Measurements from ENCODE around the gene RPTOR.

The RPTOR gene

GRCh38 chr17:80754846-80755245 is 210.2 kb downstream of the RPTOR start:
- no peak overlapping the region for H3K14ac ChIP-seq (ENCODE audit: low read length)
- WGBS, 2 donors (ENCODE audit: extremely low coverage in 2 of 2, insufficient read length in 2 of 2, insufficient replicate concordance in 1 of 2), result no CpG with 5 or more reads among the region's 9 CpGs

DNA sequence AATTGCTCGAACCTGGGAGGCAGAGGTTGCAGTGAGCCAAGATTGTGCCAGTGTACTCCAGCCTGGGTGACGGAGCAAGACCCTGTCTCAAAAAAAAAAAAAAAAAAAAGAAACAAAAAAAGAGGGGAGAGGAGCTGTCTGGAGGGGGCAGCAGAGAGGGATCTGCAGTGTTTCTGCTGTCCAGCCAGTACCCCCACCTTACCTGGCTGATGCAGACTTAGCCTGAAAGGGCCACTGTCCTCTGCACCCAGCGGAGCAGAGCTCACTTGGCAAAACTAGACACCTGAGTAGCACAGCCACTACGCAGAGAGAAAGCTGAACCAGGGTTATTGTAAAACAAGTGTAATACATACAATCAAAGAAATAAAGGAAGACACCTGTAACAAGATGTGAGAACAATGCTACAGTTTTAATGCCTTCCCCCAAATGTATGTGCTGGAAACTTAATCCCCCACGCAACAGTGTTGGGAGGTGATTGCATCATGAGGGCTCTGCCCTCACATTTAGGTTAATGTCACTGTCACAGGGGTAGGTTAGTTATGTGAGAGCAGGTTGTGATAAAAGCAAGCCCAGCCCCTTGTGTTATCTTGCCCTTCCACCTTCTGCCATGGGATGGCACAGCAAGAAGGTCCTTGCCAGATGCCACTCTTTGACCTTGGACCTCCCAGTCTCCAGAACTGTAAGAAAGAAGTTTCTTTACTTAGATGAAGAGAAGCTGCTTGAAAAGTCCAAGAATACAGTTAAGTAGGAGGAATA is 211.2 kb downstream of the RPTOR start:
- H2AFZ ChIP-seq (ENCODE audit: low read length), result no peak overlapping the region
- no peak overlapping the region for H2AK5ac ChIP-seq (ENCODE audit: low read depth, low read length)
- peaks cover 1 to 12% of the 10 kb centered on the region in 2 donors for H3K36me3 ChIP-seq (replicated peaks in 1 of 2; ENCODE audit: control insufficient read depth in 2 of 2, insufficient read depth in 2 of 2, low read length in 2 of 2)
- H3K4me2 ChIP-seq (ENCODE audit: insufficient read depth, low read length, poor library complexity, severe bottlenecking), result no peak overlapping the region
- H3K9me3 ChIP-seq (replicated peaks in 1 of 2; ENCODE audit: control insufficient read depth in 2 of 2, insufficient read depth in 1 of 2, low read depth in 1 of 2, low read length in 2 of 2), result no peaks in the 10 kb centered on the region
- H3K23ac ChIP-seq (ENCODE audit: low read depth, low read length, poor library complexity), result no peak overlapping the region
- no peak overlapping the region for H2BK5ac ChIP-seq (ENCODE audit: low read length)
- no peak overlapping the region for H3K14ac ChIP-seq (ENCODE audit: low read length)
- H3K79me1 ChIP-seq (ENCODE audit: low read depth, low read length), result no peaks in the 10 kb centered on the region
- peaks cover 13 to 16% of the 10 kb centered on the region in 2 donors for H3K4me1 ChIP-seq (ENCODE audit: control insufficient read depth in 2 of 2, insufficient read depth in 1 of 2, low read depth in 1 of 2, low read length in 2 of 2)
- WGBS, 2 donors (ENCODE audit: extremely low coverage in 2 of 2, insufficient read length in 2 of 2, insufficient replicate concordance in 1 of 2), result no CpG with 5 or more reads among the region's 5 CpGs
- no peak overlapping the region for H2BK12ac ChIP-seq (ENCODE audit: low read length)
- H2BK120ac ChIP-seq (ENCODE audit: low read depth, low read length), result no peak overlapping the region
- H4K8ac ChIP-seq (ENCODE audit: low read depth, low read length), result no peak overlapping the region
- no peak overlapping the region for H3K18ac ChIP-seq (ENCODE audit: low read length)
- H3K4me3 ChIP-seq (ENCODE audit: low read length in 2 of 2), result no peak overlapping the region
- no peak overlapping the region for H3K4ac ChIP-seq (ENCODE audit: low read length)
- H4K91ac ChIP-seq (ENCODE audit: low read depth, low read length, poor library complexity), result no peak overlapping the region
- DNase-seq (ENCODE audit: low spot score), result no peak
- no peaks in the 10 kb centered on the region for H3K27me3 ChIP-seq (ENCODE audit: control insufficient read depth in 3 of 3, insufficient read depth in 3 of 3, low read depth in 1 of 3, low read length in 3 of 3)
- no peak overlapping the region for H3K9ac ChIP-seq (ENCODE audit: low read depth, low read length, poor library complexity)
- H2BK15ac ChIP-seq (ENCODE audit: low read length), result no peak overlapping the region
- no peak overlapping the region for H3K27ac ChIP-seq (replicated peaks; ENCODE audit: low read length)

More at GRCh38 chr17:80754846-80755245, 210.2 kb downstream of the RPTOR start:
- no peak overlapping the region for H3K23ac ChIP-seq (ENCODE audit: low read depth, low read length, poor library complexity)
- no peak overlapping the region for H3K4ac ChIP-seq (ENCODE audit: low read length)
- peaks cover 2% of the 10 kb centered on the region for H3K79me1 ChIP-seq (ENCODE audit: low read depth, low read length)
- H2AK5ac ChIP-seq (ENCODE audit: low read depth, low read length), result no peak overlapping the region
- H2BK120ac ChIP-seq (ENCODE audit: low read depth, low read length), result no peak overlapping the region
- H3K18ac ChIP-seq (ENCODE audit: low read length), result no peak overlapping the region
- H3K4me2 ChIP-seq (ENCODE audit: insufficient read depth, low read length, poor library complexity, severe bottlenecking), result no peak overlapping the region
- no peak overlapping the region for H2BK5ac ChIP-seq (ENCODE audit: low read length)
- H4K91ac ChIP-seq (ENCODE audit: low read depth, low read length, poor library complexity), result no peak overlapping the region
- no peak overlapping the region for H3K27ac ChIP-seq (replicated peaks; ENCODE audit: low read length)
- H2AFZ ChIP-seq (ENCODE audit: low read length), result no peak overlapping the region
- H2BK12ac ChIP-seq (ENCODE audit: low read length), result no peak overlapping the region
- H3K9me3 ChIP-seq (replicated peaks in 1 of 2; ENCODE audit: control insufficient read depth in 2 of 2, insufficient read depth in 1 of 2, low read depth in 1 of 2, low read length in 2 of 2), result no peaks in the 10 kb centered on the region
- H3K36me3 ChIP-seq (replicated peaks in 1 of 2; ENCODE audit: control insufficient read depth in 2 of 2, insufficient read depth in 2 of 2, low read length in 2 of 2), result peaks cover 1 to 12% of the 10 kb centered on the region in 2 donors
- no peak overlapping the region for H3K4me3 ChIP-seq (ENCODE audit: low read length in 2 of 2)
- peaks cover 16% of the 10 kb centered on the region in 2 donors for H3K4me1 ChIP-seq (ENCODE audit: control insufficient read depth in 2 of 2, insufficient read depth in 1 of 2, low read depth in 1 of 2, low read length in 2 of 2)
- no peak overlapping the region for H3K9ac ChIP-seq (ENCODE audit: low read depth, low read length, poor library complexity)
- no peak for DNase-seq (ENCODE audit: low spot score)
- H3K27me3 ChIP-seq (ENCODE audit: control insufficient read depth in 3 of 3, insufficient read depth in 3 of 3, low read depth in 1 of 3, low read length in 3 of 3), result no peaks in the 10 kb centered on the region
- no peak overlapping the region for H2BK15ac ChIP-seq (ENCODE audit: low read length)
- no peak overlapping the region for H4K8ac ChIP-seq (ENCODE audit: low read depth, low read length)

- H2AFZ ChIP-seq (ENCODE audit: low read length), result no peak overlapping the region
- no peak overlapping the region for H2BK15ac ChIP-seq (ENCODE audit: low read length)
- no peak overlapping the region for H2BK5ac ChIP-seq (ENCODE audit: low read length)
- no peaks in the 10 kb centered on the region for H3K9me3 ChIP-seq (replicated peaks in 1 of 2; ENCODE audit: control insufficient read depth in 2 of 2, insufficient read depth in 1 of 2, low read depth in 1 of 2, low read length in 2 of 2)
- no peak overlapping the region for H3K9ac ChIP-seq (ENCODE audit: low read depth, low read length, poor library complexity)
- H3K18ac ChIP-seq (ENCODE audit: low read length), result no peak overlapping the region
- peaks cover 0 to 3% of the 10 kb centered on the region in 2 donors for H3K4me1 ChIP-seq (ENCODE audit: control insufficient read depth in 2 of 2, insufficient read depth in 1 of 2, low read depth in 1 of 2, low read length in 2 of 2)
- no peak overlapping the region for H2BK120ac ChIP-seq (ENCODE audit: low read depth, low read length)
- H2BK12ac ChIP-seq (ENCODE audit: low read length), result no peak overlapping the region
- DNase-seq (ENCODE audit: low spot score), result no peak
- no peak overlapping the region for H4K91ac ChIP-seq (ENCODE audit: low read depth, low read length, poor library complexity)
- WGBS, 2 donors (ENCODE audit: extremely low coverage in 2 of 2, insufficient read length in 2 of 2, insufficient replicate concordance in 1 of 2), result no CpG with 5 or more reads among the region's 18 CpGs
- H3K4me3 ChIP-seq (ENCODE audit: low read length in 2 of 2), result no peak overlapping the region
- no peak overlapping the region for H3K4me2 ChIP-seq (ENCODE audit: insufficient read depth, low read length, poor library complexity, severe bottlenecking)
- H3K14ac ChIP-seq (ENCODE audit: low read length), result no peak overlapping the region
- no peak overlapping the region for H2AK5ac ChIP-seq (ENCODE audit: low read depth, low read length)
- no peaks in the 10 kb centered on the region for H3K79me1 ChIP-seq (ENCODE audit: low read depth, low read length)
- no peak overlapping the region for H3K23ac ChIP-seq (ENCODE audit: low read depth, low read length, poor library complexity)
- H3K4ac ChIP-seq (ENCODE audit: low read length), result no peak overlapping the region
- no peak overlapping the region for H4K8ac ChIP-seq (ENCODE audit: low read depth, low read length)
- H3K27ac ChIP-seq (replicated peaks; ENCODE audit: low read length), result no peak overlapping the region
- H3K36me3 ChIP-seq (replicated peaks in 1 of 2; ENCODE audit: control insufficient read depth in 2 of 2, insufficient read depth in 2 of 2, low read length in 2 of 2), result peaks cover 3 to 12% of the 10 kb centered on the region in 2 donors
- no peaks in the 10 kb centered on the region for H3K27me3 ChIP-seq (ENCODE audit: control insufficient read depth in 3 of 3, insufficient read depth in 3 of 3, low read depth in 1 of 3, low read length in 3 of 3)
Measured at GRCh38 chr17:80758481-80759376, 214.1 kb downstream of the RPTOR start.

DNA sequence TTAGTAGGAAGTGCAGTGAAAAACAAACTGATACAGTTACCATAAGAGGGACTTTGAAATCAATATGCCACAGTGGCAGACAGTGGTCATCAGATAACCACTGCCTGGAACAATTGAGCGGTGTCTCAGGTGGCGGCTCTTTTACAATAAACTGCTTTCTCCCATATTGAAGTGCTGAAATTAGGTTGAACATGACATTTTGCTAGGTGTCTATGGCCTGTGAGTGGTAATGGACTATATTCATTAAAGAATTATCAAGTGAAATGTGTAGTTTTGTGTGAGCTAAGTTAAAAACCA is 214.7 kb downstream of the RPTOR start:
- H2BK120ac ChIP-seq (ENCODE audit: low read depth, low read length), result no peak overlapping the region
- no peaks in the 10 kb centered on the region for H3K79me1 ChIP-seq (ENCODE audit: low read depth, low read length)
- H3K36me3 ChIP-seq (replicated peaks in 1 of 2; ENCODE audit: control insufficient read depth in 2 of 2, insufficient read depth in 2 of 2, low read length in 2 of 2), result peaks cover 3 to 10% of the 10 kb centered on the region in 2 donors
- H3K9ac ChIP-seq (ENCODE audit: low read depth, low read length, poor library complexity), result no peak overlapping the region
- no peak overlapping the region for H3K27ac ChIP-seq (replicated peaks; ENCODE audit: low read length)
- no peak overlapping the region for H3K14ac ChIP-seq (ENCODE audit: low read length)
- H3K4ac ChIP-seq (ENCODE audit: low read length), result no peak overlapping the region
- no CpG with 5 or more reads among the region's 2 CpGs for WGBS, 2 donors (ENCODE audit: extremely low coverage in 2 of 2, insufficient read length in 2 of 2, insufficient replicate concordance in 1 of 2)
- H2AFZ ChIP-seq (ENCODE audit: low read length), result no peak overlapping the region
- no peak overlapping the region for H2BK12ac ChIP-seq (ENCODE audit: low read length)
- no peaks in the 10 kb centered on the region for H3K27me3 ChIP-seq (ENCODE audit: control insufficient read depth in 3 of 3, insufficient read depth in 3 of 3, low read depth in 1 of 3, low read length in 3 of 3)
- no peak overlapping the region for H3K4me2 ChIP-seq (ENCODE audit: insufficient read depth, low read length, poor library complexity, severe bottlenecking)
- no peak overlapping the region for H4K8ac ChIP-seq (ENCODE audit: low read depth, low read length)
- H2BK15ac ChIP-seq (ENCODE audit: low read length), result no peak overlapping the region
- H2AK5ac ChIP-seq (ENCODE audit: low read depth, low read length), result no peak overlapping the region
- no peak for DNase-seq (ENCODE audit: low spot score)
- H3K18ac ChIP-seq (ENCODE audit: low read length), result no peak overlapping the region
- H4K91ac ChIP-seq (ENCODE audit: low read depth, low read length, poor library complexity), result no peak overlapping the region
- no peaks in the 10 kb centered on the region for H3K9me3 ChIP-seq (replicated peaks in 1 of 2; ENCODE audit: control insufficient read depth in 2 of 2, insufficient read depth in 1 of 2, low read depth in 1 of 2, low read length in 2 of 2)
- H3K23ac ChIP-seq (ENCODE audit: low read depth, low read length, poor library complexity), result no peak overlapping the region
- no peak overlapping the region for H3K4me3 ChIP-seq (ENCODE audit: low read length in 2 of 2)
- no peak overlapping the region for H2BK5ac ChIP-seq (ENCODE audit: low read length)
- H3K4me1 ChIP-seq (ENCODE audit: control insufficient read depth in 2 of 2, insufficient read depth in 1 of 2, low read depth in 1 of 2, low read length in 2 of 2), result peaks cover 0 to 3% of the 10 kb centered on the region in 2 donors

Data from neuronal stem cell (in vitro differentiated cells).